Breast epithelium (tissue), 4 donors: ENCODE measurements around the gene C10orf143. TPM values are rescaled to one million over a fixed set of nuclear protein-coding genes. Genes with fewer than 3 reads are reported as not detected.

Experiments used
- DNase-seq, 2 donors: peaks; one replicate each; pipeline ENCODE4 v3.0.0-alpha.2; 2019; ENCODE audit warnings: low spot score in 2 of 2
- H3K27ac ChIP-seq, 2 donors: fragments of 200-600 bp; sonication (generic) in 1 of 2; one replicate each; pipeline ENCODE4 v1.5.1; 2016 to 2019; ENCODE audit warnings: mild to moderate bottlenecking in 1 of 2
- H3K27me3 ChIP-seq, 2 donors: fragments of 200-600 bp; sonication (generic) in 1 of 2; one replicate each; pipeline versions ENCODE4 v1.5.1 to v1.6.0; 2017 to 2019; ENCODE audit warnings: control low read depth in 1 of 2, mild to moderate bottlenecking in 1 of 2
- H3K36me3 ChIP-seq: fragments of 200-600 bp; one replicate; pipeline ENCODE4 v1.5.1; 2019
- H3K4me1 ChIP-seq, 2 donors: fragments of 200-600 bp; sonication (generic); one replicate each; pipeline ENCODE4 v1.5.1; 2016 to 2019; ENCODE audit warnings: control low read depth in 1 of 2
- H3K4me3 ChIP-seq, 3 donors: fragments of 200-600 bp; sonication (generic); 1 replicate in 2 of 3; 2 replicates in 1 of 3; pipeline ENCODE4 v1.5.1; 2016 to 2019; ENCODE audit warnings: mild to moderate bottlenecking in 3 of 3, moderate library complexity in 2 of 3
- H3K9me3 ChIP-seq, 2 donors: fragments of 200-600 bp; sonication (generic) in 1 of 2; one replicate each; pipeline ENCODE4 v1.5.1; 2016 to 2019; ENCODE audit warnings: control low read depth in 1 of 2
- CTCF ChIP-seq, 3 donors: fragments of 450-650 bp; IDR thresholded peaks; one replicate each; pipeline ENCODE4 v1.5.1; 2016 to 2017; ENCODE audit warnings: antibody characterized with exemption in 3 of 3, mild to moderate bottlenecking in 3 of 3, moderate library complexity in 3 of 3
- POLR2A ChIP-seq: fragments of 450-650 bp; IDR thresholded peaks from one replicate; pipeline ENCODE4 v1.6.1; 2016; ENCODE audit warnings: antibody characterized with exemption, mild to moderate bottlenecking, moderate library complexity
- POLR2AphosphoS5 ChIP-seq, 3 donors: sonication (generic); formaldehyde crosslinking; IDR thresholded peaks; one replicate each; pipeline ENCODE4 v1.6.1; 2017; ENCODE audit warnings: antibody characterized with exemption in 3 of 3
- intact Hi-C: fragments of 100-400 bp; cut with DNase I; formaldehyde crosslinking; loops from one replicate; pipeline ENCODE4 v1.15.1; 2023; ENCODE audit warnings: low total_unique reads
- total RNA-seq, 3 donors: library from RNA; depleted of rRNA; stranded (reverse); fragments of >200 nt; gene quantifications; one replicate each; pipeline ENCODE4 v1.1.0, GENCODE V29; 2016

The C10orf143 gene
- total RNA-seq, 3 donors from 2014 or later = 2.1 to 6.6 (median 2.9) TPM

- intact Hi-C loops = no loop called here
- Histone ChIP-seq H3K4me3 (no peak overlapping the region), H3K4me1 (no peaks in the 10 kb centered on the region), H3K27ac (no peak overlapping the region), H3K36me3 (no peaks in the 10 kb centered on the region), H3K27me3 (peaks cover 0 to 12% of the 10 kb centered on the region in 2 donors), H3K9me3 (no peaks in the 10 kb centered on the region)
- no peak for TF ChIP-seq CTCF (IDR thresholded peaks at IDR 0.05)
- TF ChIP-seq POLR2A = no peak
- TF ChIP-seq POLR2AphosphoS5 (IDR thresholded peaks at IDR 0.05) = no peak
- DNase-seq = no peak
Observed at GRCh38 chr10:130039141-130039540, 71.5 kb downstream of the C10orf143 start.

- peak in 1 of 2 donors; percentile 33 for DNase-seq
- intact Hi-C loops = no loop called here
- TF ChIP-seq POLR2AphosphoS5 (IDR thresholded peaks at IDR 0.05) (no peak), CTCF (IDR thresholded peaks at IDR 0.05) (no peak), POLR2A (no peak)
- H3K4me3 ChIP-seq = no peak overlapping the region
- peaks cover 0 to 8% of the 10 kb centered on the region in 2 donors for H3K27me3 ChIP-seq
- H3K27ac ChIP-seq = no peak overlapping the region
- H3K4me1 ChIP-seq = no peaks in the 10 kb centered on the region
- no peaks in the 10 kb centered on the region for H3K36me3 ChIP-seq
- no peaks in the 10 kb centered on the region for H3K9me3 ChIP-seq
Observed at GRCh38 chr10:130038611-130039109, 72.0 kb downstream of the C10orf143 start.

GRCh38 chr10:130038019-130038555 lies 72.5 kb downstream of the C10orf143 start:
- H3K36me3 ChIP-seq = no peaks in the 10 kb centered on the region
- H3K4me3 ChIP-seq = no peak overlapping the region
- no peaks in the 10 kb centered on the region for H3K9me3 ChIP-seq
- H3K27me3 ChIP-seq = peaks cover 0 to 5% of the 10 kb centered on the region in 2 donors
- no peak overlapping the region for H3K27ac ChIP-seq
- DNase-seq = peak in 1 of 2 donors; percentile 37
- H3K4me1 ChIP-seq = no peaks in the 10 kb centered on the region
- intact Hi-C loops = no loop called here
- TF ChIP-seq CTCF (IDR thresholded peaks at IDR 0.05) = no peak
- no peak for TF ChIP-seq POLR2A
- no peak for TF ChIP-seq POLR2AphosphoS5 (IDR thresholded peaks at IDR 0.05)

- no peak overlapping the region for H3K27ac ChIP-seq
- no peaks in the 10 kb centered on the region for H3K4me1 ChIP-seq
- TF ChIP-seq POLR2AphosphoS5 (IDR thresholded peaks at IDR 0.05) (no peak), POLR2A (no peak)
- no peaks in the 10 kb centered on the region for H3K36me3 ChIP-seq
- H3K9me3 ChIP-seq = no peaks in the 10 kb centered on the region
- intact Hi-C loops = no loop called here
- peak in 1 of 2 donors; percentile 35 for DNase-seq
- no peak overlapping the region for H3K4me3 ChIP-seq
- peaks cover 0 to 5% of the 10 kb centered on the region in 2 donors for H3K27me3 ChIP-seq
Observed at GRCh38 chr10:130037169-130037661, 73.4 kb downstream of the C10orf143 start.

GRCh38 chr10:130036296-130037065 lies 74.1 kb downstream of the C10orf143 start:
- H3K9me3 ChIP-seq = no peaks in the 10 kb centered on the region
- peak in 1 of 2 donors; percentile 42 for DNase-seq
- no peaks in the 10 kb centered on the region for H3K4me1 ChIP-seq
- H3K27ac ChIP-seq = no peak overlapping the region
- intact Hi-C loops = no loop called here
- no peak for TF ChIP-seq POLR2AphosphoS5 (IDR thresholded peaks at IDR 0.05)
- no peaks in the 10 kb centered on the region for H3K36me3 ChIP-seq
- no peak overlapping the region for H3K4me3 ChIP-seq
- H3K27me3 ChIP-seq = peaks cover 0 to 5% of the 10 kb centered on the region in 2 donors

GRCh38 chr10:130029209-130029608 lies 81.4 kb downstream of the C10orf143 start:
- intact Hi-C loops = no loop called here

More at GRCh38 chr10:130029209-130029608, 81.4 kb downstream of the C10orf143 start:
- H3K4me1 ChIP-seq = no peaks in the 10 kb centered on the region
- no peak overlapping the region for H3K4me3 ChIP-seq
- TF ChIP-seq CTCF (IDR thresholded peaks at IDR 0.05) (no peak), POLR2AphosphoS5 (IDR thresholded peaks at IDR 0.05) (no peak), POLR2A (no peak)
- no peaks in the 10 kb centered on the region for H3K27me3 ChIP-seq
- no peaks in the 10 kb centered on the region for H3K36me3 ChIP-seq
- no peak for DNase-seq
- H3K9me3 ChIP-seq = no peaks in the 10 kb centered on the region
- no peak overlapping the region for H3K27ac ChIP-seq
